Spleen (tissue), 11 donors: ENCODE results near the gene RBM20. TPM values are rescaled to one million over a fixed set of nuclear protein-coding genes. Genes with fewer than 3 reads are reported as not detected.

ENCODE experiments used
- DNase-seq: peaks from one replicate; pipeline ENCODE4 v3.0.0-alpha.2; 2020
- H3K27ac ChIP-seq, 8 donors: fragments of 200-600 bp; sonication (generic) in 7 of 8; 1 replicate in 4 of 8; 2 replicates in 4 of 8; pipeline versions ENCODE4 v1.5.0 to v1.8.0; 2016 to 2021; ENCODE audit warnings: inconsistent platforms in 4 of 8, mild to moderate bottlenecking in 4 of 8, moderate library complexity in 1 of 8
- H3K27me3 ChIP-seq, 7 donors: fragments of 200-600 bp; sonication (generic) in 6 of 7; replicated peaks in 1 of 7; 1 replicate in 4 of 7; 2 replicates in 3 of 7; pipeline versions ENCODE4 v1.5.0 to v1.8.0; 2016 to 2021; ENCODE audit warnings: inconsistent platforms in 3 of 7, mild to moderate bottlenecking in 1 of 7
- H3K36me3 ChIP-seq, 6 donors: fragments of 200-600 bp; sonication (generic) in 5 of 6; 1 replicate in 4 of 6; 2 replicates in 2 of 6; pipeline versions ENCODE4 v1.5.0 to v1.8.0; 2016 to 2021; ENCODE audit warnings: inconsistent platforms in 2 of 6
- H3K4me1 ChIP-seq, 6 donors: fragments of 200-600 bp; sonication (generic) in 5 of 6; 1 replicate in 3 of 6; 2 replicates in 3 of 6; pipeline versions ENCODE4 v1.5.0 to v1.8.0; 2016 to 2021; ENCODE audit warnings: inconsistent platforms in 3 of 6
- H3K4me3 ChIP-seq, 8 donors: fragments of 200-600 bp; sonication (generic) in 7 of 8; 1 replicate in 4 of 8; 2 replicates in 4 of 8; pipeline versions ENCODE4 v1.5.0 to v1.8.0; 2016 to 2021; ENCODE audit warnings: inconsistent platforms in 4 of 8, mild to moderate bottlenecking in 4 of 8, moderate library complexity in 2 of 8
- H3K9me3 ChIP-seq, 8 donors: fragments of 200-600 bp; sonication (generic) in 7 of 8; 1 replicate in 4 of 8; 2 replicates in 4 of 8; pipeline versions ENCODE4 v1.5.0 to v1.8.0; 2016 to 2021; ENCODE audit warnings: inconsistent platforms in 4 of 8
- CTCF ChIP-seq, 11 experiments: fragments of 200-600 bp in 7 of 11; fragments of 450-650 bp in 4 of 11; sonication (generic) in 4 of 11; IDR thresholded peaks in 8 of 11; conservative IDR thresholded peaks in 3 of 11; 1 replicate in 7 of 11; 2 replicates in 4 of 11; pipeline versions ENCODE4 v1.4.0 to v1.8.0; 2016 to 2021; ENCODE audit warnings: antibody characterized with exemption in 11 of 11, inconsistent platforms in 4 of 11, mild to moderate bottlenecking in 1 of 11
- POLR2A ChIP-seq, 3 donors: fragments of 450-650 bp; IDR thresholded peaks; one replicate each; pipeline ENCODE4 v1.5.1; 2017; ENCODE audit warnings: antibody characterized with exemption in 3 of 3, mild to moderate bottlenecking in 1 of 3
- POLR2AphosphoS5 ChIP-seq, 3 donors: sonication (generic); formaldehyde crosslinking; IDR thresholded peaks; one replicate each; pipeline ENCODE4 v1.5.1; 2017; ENCODE audit warnings: antibody characterized with exemption in 3 of 3
- WGBS, 5 donors: extraction: QIAGEN DNeasy Blood & Tissue Kit in 3 of 5; methylation state at CpG; one replicate each; pipeline versions ENCODE4 v1.1.5 to v1.1.7; 2013 to 2018; 5-methylcytosine and 5-hydroxymethylcytosine counted together
- intact Hi-C: fragments of 100-400 bp; cut with DNase I; formaldehyde crosslinking; loops from one replicate; pipeline ENCODE4 v1.15.0; 2023; ENCODE audit warnings: low total_unique reads
- polyA plus RNA-seq, 3 donors: library from polyadenylated mRNA; stranded (reverse); fragments of 200-250 nt; gene quantifications; one replicate each; pipeline ENCODE4 v1.2.1, GENCODE V29; 2013
- total RNA-seq, 7 donors: library from RNA; depleted of rRNA in 3 of 7; stranded (reverse); fragments of >200 nt in 3 of 7; fragmentation: NEBNext Ultra II Directional in 4 of 7; extraction: Animal tissue kit (Norgen Biotek cat#: 25700) in 4 of 7; gene quantifications; one replicate each; pipeline versions ENCODE4 v1.1.0 to v1.2.1, GENCODE V29; 2016 to 2021
- donor health status: healthy with polysubstance abuse.
- donor health status: DM: no; HTN: no; CAD: no; lungs with moderate emphysema.
- donor health status: DM: no; HTN: no; CAD: no.
- donor health status: Bipolar disorder and iron deficiency.
- donor health status: healthy.
- donor health status: DM: no; HTN: no; CAD: no.
- donor health status: DM: yes; HTN: yes; CAD: no.

RBM20 gene
- total and polyA plus RNA-seq, 10 donors = 0.04 to 0.72 (median 0.29) TPM; not detected in 1

DNA sequence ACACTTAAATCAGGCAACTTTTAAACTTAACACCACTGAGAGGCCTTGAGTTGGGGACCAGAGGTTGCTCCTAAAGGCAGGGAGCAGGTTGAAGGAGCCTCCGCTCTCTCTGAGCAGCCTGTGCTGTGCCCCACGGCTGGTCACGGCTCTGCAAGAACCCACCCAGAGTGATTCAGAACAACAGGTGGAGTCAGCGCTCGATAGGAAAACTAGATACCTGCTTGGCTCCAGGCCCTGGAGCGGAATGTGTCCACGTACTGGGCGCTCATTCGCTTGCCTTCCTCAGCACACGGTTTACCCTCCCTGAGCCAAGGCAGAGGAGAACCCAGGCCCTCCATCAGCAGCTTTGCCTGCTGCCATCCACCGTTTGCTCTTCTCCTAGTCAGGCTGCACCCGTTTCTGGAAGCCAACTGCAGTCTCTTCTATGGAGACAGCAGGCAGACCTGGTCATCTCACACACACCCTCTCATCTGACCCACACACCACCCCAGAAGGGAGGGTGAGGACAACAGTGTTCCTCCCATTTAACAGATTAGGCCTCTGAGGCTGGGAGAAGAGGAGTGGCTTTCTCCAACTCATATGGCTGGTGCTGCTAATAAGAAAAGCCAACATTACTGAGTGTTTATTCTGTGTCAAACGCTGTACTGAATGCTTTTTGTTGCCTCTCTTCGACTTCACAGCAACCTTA, 189.9 kb downstream of the RBM20 start:
- Histone ChIP-seq H3K4me3 (no peak overlapping the region), H3K27me3 (no peaks in the 10 kb centered on the region), H3K4me1 (peaks cover 11 to 63% (median 38%) of the 10 kb centered on the region in 6 donors), H3K9me3 (no peaks in the 10 kb centered on the region), H3K27ac (peak overlapping the region in 3 of 8 donors; percentile 12 to 19 (median 12)), H3K36me3 (no peaks in the 10 kb centered on the region)
- TF ChIP-seq CTCF (IDR thresholded peaks at IDR 0.05 in 8 of 11, conservative IDR thresholded peaks at IDR 0.05 in 3 of 11) (no peak), POLR2A (IDR thresholded peaks at IDR 0.05) (no peak), POLR2AphosphoS5 (IDR thresholded peaks at IDR 0.05) (no peak)
- intact Hi-C loops = no loop called here
- DNase-seq = no peak
- 93 to 96% (median 95%) methylated on average over 14 of the region's 14 CpGs for WGBS, 5 donors

DNA sequence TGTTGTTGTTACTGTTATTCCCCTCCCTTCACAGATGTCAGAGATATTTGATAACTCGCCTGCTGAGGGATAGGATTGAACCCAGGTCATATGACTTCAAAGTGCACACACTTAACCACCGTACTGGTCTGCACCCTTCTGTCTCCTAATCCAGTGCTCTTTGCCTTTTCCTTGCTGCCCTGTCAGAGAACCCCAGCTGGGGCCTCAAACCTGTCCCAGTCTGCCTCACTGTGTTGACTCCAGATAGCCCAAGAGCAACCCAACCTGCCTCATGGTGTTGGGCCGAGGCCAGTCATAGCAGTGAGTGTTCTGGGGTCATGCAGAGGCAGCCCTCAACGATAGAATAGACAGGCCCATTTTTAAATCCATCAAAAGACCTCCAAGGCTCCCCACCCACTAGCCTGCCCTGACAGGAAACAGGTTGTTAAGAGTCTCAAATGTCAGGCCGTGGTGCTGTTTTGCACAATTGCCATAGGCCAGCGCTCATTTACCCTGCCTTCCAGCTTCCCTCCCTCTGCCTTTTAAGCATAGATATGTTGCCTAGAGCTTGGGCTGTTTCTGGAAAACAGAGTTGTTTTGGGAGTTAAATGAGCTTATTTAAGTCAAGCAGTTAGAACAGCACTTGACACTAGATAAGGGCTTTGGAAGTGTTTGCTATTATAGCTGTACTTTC, 190.6 kb downstream of the RBM20 start:
- no peaks in the 10 kb centered on the region for H3K9me3 ChIP-seq
- H3K4me3 ChIP-seq = no peak overlapping the region
- DNase-seq = no peak
- TF ChIP-seq POLR2A (IDR thresholded peaks at IDR 0.05) (no peak), CTCF (IDR thresholded peaks at IDR 0.05 in 8 of 11, conservative IDR thresholded peaks at IDR 0.05 in 3 of 11) (no peak), POLR2AphosphoS5 (IDR thresholded peaks at IDR 0.05) (peak in 1 of 3 donors; percentile 23)
- WGBS, 5 donors = 40 to 58% (median 47%) methylated on average over 6 of the region's 6 CpGs
- H3K36me3 ChIP-seq = no peaks in the 10 kb centered on the region
- intact Hi-C loops = no loop called here
- H3K27me3 ChIP-seq = no peaks in the 10 kb centered on the region
- H3K27ac ChIP-seq = peak overlapping the region in 3 of 8 donors; percentile 12 to 19 (median 12)
- H3K4me1 ChIP-seq = peaks cover 11 to 56% (median 38%) of the 10 kb centered on the region in 6 donors

- peaks cover 11 to 52% (median 35%) of the 10 kb centered on the region in 6 donors for H3K4me1 ChIP-seq
- 46 to 67% (median 55%) methylated on average over 7 of the region's 7 CpGs for WGBS, 5 donors
- no peak overlapping the region for H3K4me3 ChIP-seq
- intact Hi-C loops = no loop called here
- no peaks in the 10 kb centered on the region for H3K36me3 ChIP-seq
- H3K27me3 ChIP-seq = no peaks in the 10 kb centered on the region
- peak overlapping the region in 2 of 8 donors; percentile 19 to 34 for H3K27ac ChIP-seq
- no peak for TF ChIP-seq CTCF (IDR thresholded peaks at IDR 0.05 in 8 of 11, conservative IDR thresholded peaks at IDR 0.05 in 3 of 11)
- peak in 1 of 3 donors; percentile 31 for TF ChIP-seq POLR2AphosphoS5 (IDR thresholded peaks at IDR 0.05)
- no peak for DNase-seq
- no peaks in the 10 kb centered on the region for H3K9me3 ChIP-seq
Observed at GRCh38 chr10:110835841-110836240, 191.7 kb downstream of the RBM20 start.

DNA sequence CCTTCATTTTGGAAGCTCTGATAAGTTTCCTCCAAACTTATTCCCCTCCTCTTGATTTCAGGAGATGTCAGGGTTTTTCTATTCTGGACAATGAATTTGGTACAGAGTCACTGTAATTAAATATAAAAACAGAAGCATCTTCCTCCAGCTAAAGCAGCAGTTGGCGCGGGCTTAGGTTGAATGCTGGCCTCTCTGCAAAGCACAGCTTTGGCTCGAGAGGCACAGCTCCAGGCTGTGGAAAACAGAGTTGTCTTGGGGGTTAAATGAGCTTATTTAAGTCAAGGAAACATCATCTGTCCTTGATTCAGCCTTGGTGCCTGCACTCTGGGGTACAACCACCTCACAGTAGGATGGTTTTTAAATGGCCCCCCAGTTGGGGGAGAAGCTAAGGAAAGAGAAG, 192.6 kb downstream of the RBM20 start:
- Histone ChIP-seq H3K9me3 (no peaks in the 10 kb centered on the region), H3K4me1 (peaks cover 11 to 61% (median 38%) of the 10 kb centered on the region in 6 donors), H3K36me3 (no peaks in the 10 kb centered on the region), H3K27ac (peak overlapping the region in 1 of 8 donors; percentile 34), H3K4me3 (no peak overlapping the region), H3K27me3 (no peaks in the 10 kb centered on the region)
- no peak for TF ChIP-seq POLR2AphosphoS5 (IDR thresholded peaks at IDR 0.05)
- no peak for TF ChIP-seq CTCF (IDR thresholded peaks at IDR 0.05 in 8 of 11, conservative IDR thresholded peaks at IDR 0.05 in 3 of 11)
- no peak for TF ChIP-seq POLR2A (IDR thresholded peaks at IDR 0.05)
- no peak for DNase-seq
- WGBS, 5 donors = 93 to 100% (median 99%) methylated on average over 3 of the region's 3 CpGs
- intact Hi-C loops = no loop called here
